DMS53 treated with DMSO at 0.1 percent for 48 hours (cell line): ENCODE measurements around the gene TRIM64C.
"Not testable (repeated sequence)": the region's sequence is repeated elsewhere in the genome, so short reads cannot be mapped to it uniquely, and the experiment has no call there.

Experiments
- DNase-seq: peaks from one replicate; lab custom pipeline; 2025; ENCODE audit not compliant: unreplicated experiment; lab: John Stamatoyannopoulos, UW

TRIM64C gene, protein sequence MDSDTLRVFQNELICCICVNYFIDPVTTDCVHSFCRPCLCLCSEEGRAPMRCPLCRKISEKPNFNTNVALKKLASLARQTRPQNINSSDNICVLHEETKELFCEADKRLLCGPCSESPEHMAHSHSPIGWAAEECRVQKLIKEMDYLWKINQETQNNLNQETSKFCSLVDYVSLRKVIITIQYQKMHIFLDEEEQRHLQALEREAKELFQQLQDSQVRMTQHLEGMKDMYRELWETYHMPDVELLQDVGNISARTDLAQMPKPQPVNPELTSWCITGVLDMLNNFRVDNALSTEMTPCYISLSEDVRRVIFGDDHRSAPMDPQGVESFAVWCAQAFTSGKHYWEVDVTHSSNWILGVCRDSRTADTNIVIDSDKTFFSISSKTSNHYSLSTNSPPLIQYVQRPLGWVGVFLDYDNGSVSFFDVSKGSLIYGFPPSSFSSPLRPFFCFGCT

DNA sequence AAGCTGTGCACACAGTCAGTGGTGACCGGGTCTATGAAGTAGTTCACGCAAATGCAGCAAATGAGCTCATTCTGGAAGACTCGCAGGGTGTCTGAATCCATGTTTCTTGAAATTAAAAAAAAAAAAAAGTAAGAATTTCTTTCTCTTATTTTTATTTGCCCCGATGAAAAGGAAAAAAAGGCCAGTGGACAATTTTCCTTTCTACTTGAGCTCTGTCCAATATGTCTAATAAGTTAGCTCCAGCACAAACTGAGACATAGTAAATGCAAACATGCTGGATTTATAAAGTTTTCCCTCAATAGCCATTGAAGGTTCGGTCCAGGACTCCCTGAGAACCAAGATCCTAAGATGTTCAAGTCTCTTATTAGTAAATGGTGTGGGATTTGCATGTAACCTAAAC, at the start of gene TRIM64C:
TSS of gene TRIM64C (minus strand) at position 101 of the 400 bp plus-strand sequence. CDS start at position 101, 0 bp downstream.
- not testable (repeated sequence) for DNase-seq

DNA sequence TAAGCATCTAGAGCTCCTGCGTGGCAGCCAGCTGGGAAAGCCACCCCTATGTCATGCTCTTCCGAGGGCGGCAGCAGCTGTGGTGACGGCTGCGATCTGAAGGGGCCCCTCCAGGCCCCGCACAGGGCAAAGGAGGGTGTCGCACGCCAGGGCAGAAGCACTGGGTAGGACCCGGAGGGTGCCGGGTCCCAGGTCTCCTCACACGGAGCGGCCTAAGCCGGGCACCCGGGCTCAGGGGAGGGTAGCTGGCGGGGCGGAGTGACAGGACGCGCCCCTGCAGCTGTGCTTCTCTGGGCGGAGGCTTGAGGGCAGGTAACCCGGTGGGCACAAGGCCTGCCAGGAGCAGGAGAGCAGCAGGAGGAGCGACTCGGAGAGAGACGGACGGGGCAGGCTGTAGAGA, 43.4 kb upstream of the TRIM64C start:
- DNase-seq, result not testable (repeated sequence)

DNA sequence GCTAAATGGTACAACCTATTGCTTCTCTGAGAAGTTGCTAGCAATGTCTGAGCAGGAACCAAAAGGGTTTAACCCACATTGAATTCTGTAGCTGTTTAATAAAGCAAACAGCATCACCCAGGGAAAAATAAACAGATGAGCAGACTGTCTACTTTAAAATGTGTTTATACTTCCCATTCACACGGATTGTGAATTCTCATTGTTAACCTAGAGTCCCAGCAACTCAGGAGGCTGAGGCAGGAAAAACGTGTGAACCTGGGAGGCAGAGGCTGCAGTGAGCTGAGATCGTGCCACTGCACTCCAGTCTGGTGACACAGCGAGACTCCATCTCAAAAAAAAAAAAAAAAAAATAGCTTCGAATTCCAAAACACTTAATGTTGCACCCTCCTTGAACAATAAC, 11.0 kb upstream of the TRIM64C start:
- not testable (repeated sequence) for DNase-seq

DNA sequence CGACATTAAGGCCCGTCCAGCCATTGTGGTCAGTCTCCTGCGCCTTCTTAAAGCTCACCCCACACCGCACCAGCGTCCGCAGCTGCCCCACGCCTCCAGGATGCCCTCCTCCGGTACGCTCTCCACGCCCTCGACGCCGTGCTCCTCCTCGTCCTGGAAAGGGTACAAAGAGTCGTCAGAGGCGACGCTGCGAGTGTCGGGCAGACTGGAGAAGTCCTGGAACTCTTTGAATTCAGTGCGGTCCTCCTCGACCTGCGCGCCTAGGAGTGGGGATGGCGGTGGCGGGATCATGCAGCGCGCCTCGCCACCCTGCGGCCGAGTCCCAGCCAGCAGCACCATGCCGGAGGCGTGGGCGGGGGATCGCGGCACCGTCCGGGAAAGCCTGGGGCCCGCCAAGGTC, 9.1 kb downstream of the TRIM64C start:
- not testable (repeated sequence) for DNase-seq

DNA sequence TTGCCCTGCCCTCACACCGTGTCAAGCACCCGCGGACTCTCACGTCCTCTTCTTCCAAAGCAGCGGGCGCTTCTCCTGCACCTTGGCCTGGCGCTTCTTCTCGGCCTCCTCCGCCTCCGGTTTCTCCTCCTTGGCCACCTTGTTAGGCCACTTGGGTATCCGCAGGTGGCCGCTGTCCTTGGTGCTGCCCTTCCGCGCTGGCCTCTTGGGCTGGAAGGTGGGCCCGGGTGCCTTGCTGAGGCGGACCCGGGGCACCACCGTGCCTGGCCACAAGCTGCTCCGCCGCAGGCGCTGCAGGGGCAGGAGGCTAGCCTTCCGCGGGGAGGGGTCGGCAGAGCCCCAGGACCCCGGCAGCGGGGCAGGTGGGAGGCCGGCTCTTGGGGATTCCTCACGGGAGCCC, 10.7 kb downstream of the TRIM64C start:
- not testable (repeated sequence) for DNase-seq

DNA sequence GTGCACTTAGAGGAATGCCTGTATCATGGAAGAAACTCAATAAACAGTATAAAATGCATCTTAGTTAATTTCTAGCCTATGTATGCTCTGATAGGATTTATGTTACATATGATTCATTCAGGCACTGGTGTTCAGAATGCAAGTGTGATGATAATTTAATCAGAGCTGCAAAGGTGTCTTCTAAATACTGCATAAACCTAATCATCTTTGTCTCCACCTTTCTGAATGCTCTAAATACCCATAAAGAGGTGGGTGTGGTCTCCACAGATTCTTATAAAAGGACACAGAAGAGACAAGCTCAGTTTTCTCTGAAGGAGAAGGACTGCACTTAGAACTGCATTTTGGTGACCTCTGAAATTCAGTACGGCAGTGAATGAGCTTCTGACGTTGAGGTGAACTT, 30.4 kb downstream of the TRIM64C start, which contains the start of gene TRIM49B:
TSS of gene TRIM49B (plus strand) at position 301 of the 400 bp plus-strand sequence. CDS start 2,777 bp downstream, outside the sequence.
- DNase-seq, result not testable (repeated sequence)
